T-helper 1 cell treated with Interleukin-12 subunit alpha and Interleukin-12 subunit beta and Interleukin-4 antibody, amounts not matched to agents 30 ng/mL and 1 ng/mL, for 36 hours (primary cell): ENCODE results near the gene PRIM1. TPM values are rescaled to one million over a fixed set of nuclear protein-coding genes. Genes with fewer than 3 reads are reported as not detected.

Experiments used
- total RNA-seq: library from RNA; stranded (reverse); gene quantifications from 2 replicates; pipeline ENCODE4 v1.2.3, GENCODE V29; 2022

PRIM1 gene
- total RNA-seq, 1 donor from 2014 or later, result 39.1 TPM

Other genes with a start within 250 kb of the PRIM1 start
- gene RBMS2, start 230.5 kb downstream of the PRIM1 start, total RNA-seq, result 5.3 and 5.6 TPM in 2 replicates
- 123 and 124 TPM in 2 replicates for gene BAZ2A, start 122.0 kb downstream of the PRIM1 start, total RNA-seq
- 470 and 475 TPM in 2 replicates for gene ATP5F1B, start 106.3 kb downstream of the PRIM1 start, total RNA-seq
- gene PTGES3, start 64.0 kb downstream of the PRIM1 start, total RNA-seq, result 190 and 195 TPM in 2 replicates
- gene NACA, start 27.0 kb downstream of the PRIM1 start, total RNA-seq, result 717 TPM in 2 replicates
- 1.3 TPM in 2 replicates for gene HSD17B6, start 11.0 kb upstream of the PRIM1 start, total RNA-seq
- not detected in 2 replicates for gene SDR9C7, start 182.1 kb upstream of the PRIM1 start, total RNA-seq
- 0.41 and 0.47 TPM in 2 replicates for gene RDH16, start 205.3 kb upstream of the PRIM1 start, total RNA-seq